Epidermal melanocyte (primary cell): Measurements from ENCODE around the gene CUL2.
"Not testable (repeated sequence)": the region's sequence is repeated elsewhere in the genome, so short reads cannot be mapped to it uniquely, and the experiment has no call there.

Source experiments
- DNase-seq: peaks from one replicate; pipeline ENCODE4 v3.0.0; 2011; ENCODE audit warnings: low spot score; ENCODE audit not compliant: insufficient read length

Gene CUL2

GRCh38 chr10:35080261-35080660 lies 9.9 kb downstream of the CUL2 start:
- not testable (repeated sequence) for DNase-seq

- no peak for DNase-seq
Measured at GRCh38 chr10:35079763-35080162, 10.4 kb downstream of the CUL2 start.

GRCh38 chr10:35079265-35079664 lies 10.9 kb downstream of the CUL2 start:
- no peak for DNase-seq

DNA sequence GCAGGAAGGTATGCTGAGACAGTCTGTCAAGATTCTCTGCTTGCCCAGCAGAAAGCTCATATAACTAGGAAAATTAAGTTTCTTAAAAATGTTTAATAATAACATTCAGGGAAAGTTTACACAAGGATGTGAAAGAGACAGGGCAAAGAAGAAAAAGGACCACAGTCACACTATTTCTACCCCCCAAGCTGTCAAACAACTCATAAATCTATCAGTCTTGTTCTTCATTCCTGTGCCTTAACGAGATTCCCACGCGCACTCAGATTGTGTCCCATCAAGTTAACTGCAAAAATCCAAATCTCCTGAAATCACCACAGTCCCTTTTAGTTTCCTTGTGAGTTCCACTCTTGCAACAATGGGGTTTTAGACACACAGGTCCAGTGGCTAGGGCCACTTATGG lies 14.9 kb downstream of the CUL2 start:
- DNase-seq, result no peak

GRCh38 chr10:35074266-35074665 lies 15.9 kb downstream of the CUL2 start:
- DNase-seq, result no peak

DNA sequence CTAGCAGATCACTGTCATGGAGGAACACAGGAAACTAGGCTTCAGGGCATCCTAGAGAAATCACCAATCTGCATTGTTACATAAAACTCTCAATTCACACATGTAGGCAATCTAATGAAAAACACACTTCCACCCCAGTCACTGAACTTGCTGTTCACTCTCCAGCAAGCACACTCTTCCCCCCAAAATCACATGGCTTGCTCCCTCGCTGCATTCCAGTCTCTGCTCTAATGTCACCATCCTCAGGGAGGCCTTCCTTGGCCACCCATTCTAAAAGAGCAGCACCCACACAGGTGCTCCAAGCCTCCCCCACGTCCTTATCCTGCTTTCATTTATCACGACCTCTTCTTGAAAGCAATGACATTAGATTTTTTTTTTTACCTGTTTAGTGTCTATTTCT lies 19.6 kb downstream of the CUL2 start:
- DNase-seq, result no peak

DNA sequence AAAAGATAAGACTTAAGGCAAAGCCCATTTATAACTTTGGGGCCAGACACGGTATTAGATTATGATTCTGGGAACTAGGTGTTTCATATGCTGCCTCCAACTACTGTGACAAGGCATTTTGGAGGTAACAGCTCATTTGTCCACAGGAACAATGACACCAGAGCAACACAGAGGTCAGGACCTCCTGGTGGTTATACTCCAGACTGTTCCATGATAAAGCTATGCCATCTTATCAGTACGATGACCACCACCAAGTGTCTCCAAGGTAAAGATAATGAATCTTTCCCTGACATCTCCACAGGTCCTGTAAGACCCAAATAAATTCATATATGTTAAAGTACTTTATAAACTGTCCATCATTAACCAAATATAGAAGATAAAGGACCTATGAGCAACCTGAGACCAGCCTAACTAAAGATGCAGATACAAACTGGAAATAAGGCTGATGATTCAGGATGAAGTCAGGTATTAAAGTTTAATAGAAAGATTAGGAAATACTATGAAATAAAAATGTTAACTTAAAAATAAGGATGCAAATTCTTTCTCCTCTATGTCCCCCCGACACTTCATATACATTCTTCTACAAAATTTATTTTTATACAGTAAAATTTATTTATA lies 26.2 kb downstream of the CUL2 start:
- DNase-seq, result no peak

DNA sequence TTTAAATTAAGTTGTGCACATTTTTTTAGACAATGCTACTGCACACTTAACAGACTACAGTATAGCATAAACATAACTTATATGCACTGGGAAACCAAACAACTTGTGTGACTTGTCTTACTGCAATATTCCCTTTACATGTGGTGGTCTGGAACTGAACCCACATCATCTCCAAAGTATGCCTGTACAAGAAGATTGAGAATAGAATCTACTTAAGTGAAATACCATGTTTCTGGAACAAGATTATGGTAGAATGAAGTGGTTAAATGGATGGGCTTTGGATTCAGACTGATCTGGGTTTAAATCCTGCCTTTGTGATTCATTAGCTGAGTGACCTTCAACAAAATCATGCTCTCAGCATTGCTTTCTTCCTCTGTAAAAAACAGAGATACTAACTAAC lies 30.7 kb downstream of the CUL2 start:
- no peak for DNase-seq

DNA sequence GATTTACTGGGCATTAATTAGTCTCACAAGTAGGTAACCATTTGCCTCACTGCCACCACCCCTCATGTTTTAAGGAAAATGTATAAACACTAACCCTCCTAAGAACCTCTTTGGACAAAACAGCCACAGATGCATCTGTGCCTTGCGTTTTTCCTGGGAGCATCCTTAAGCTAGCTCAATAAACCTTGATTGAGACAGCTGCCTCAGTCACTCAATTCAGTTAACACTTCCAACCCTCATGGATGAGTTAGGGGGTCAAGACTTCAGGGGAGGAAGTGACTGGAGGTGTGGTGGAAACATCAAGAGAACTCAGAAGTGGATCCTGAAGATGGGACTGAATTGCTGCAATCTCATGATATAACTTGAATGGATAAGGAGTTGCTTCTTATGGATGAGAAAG lies 31.5 kb downstream of the CUL2 start:
- DNase-seq, result no peak

DNA sequence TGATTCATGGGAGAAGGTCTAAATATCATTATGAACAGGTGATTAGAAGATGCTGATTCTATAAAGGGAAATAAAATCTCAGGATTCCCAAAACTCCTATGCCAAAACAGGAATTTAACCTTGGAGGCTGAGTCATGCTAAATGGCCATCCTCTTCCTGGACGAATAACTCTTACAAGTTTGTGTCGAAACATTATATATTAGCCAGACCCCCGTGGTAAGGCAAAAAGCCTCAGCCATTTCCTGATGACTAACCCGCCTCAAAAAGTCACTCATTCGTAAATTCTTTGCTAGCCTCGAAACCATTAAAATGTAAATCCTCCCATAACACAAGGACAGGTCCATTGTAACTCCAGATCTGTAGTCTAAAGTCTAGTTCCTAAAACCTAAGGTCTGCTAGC lies 32.0 kb downstream of the CUL2 start:
- no peak for DNase-seq

GRCh38 chr10:35056686-35057085 lies 33.5 kb downstream of the CUL2 start:
- DNase-seq, result no peak

GRCh38 chr10:35056133-35056532 lies 34.0 kb downstream of the CUL2 start:
- no peak for DNase-seq

GRCh38 chr10:35050568-35050967 lies 39.6 kb downstream of the CUL2 start:
- DNase-seq, result no peak

DNA sequence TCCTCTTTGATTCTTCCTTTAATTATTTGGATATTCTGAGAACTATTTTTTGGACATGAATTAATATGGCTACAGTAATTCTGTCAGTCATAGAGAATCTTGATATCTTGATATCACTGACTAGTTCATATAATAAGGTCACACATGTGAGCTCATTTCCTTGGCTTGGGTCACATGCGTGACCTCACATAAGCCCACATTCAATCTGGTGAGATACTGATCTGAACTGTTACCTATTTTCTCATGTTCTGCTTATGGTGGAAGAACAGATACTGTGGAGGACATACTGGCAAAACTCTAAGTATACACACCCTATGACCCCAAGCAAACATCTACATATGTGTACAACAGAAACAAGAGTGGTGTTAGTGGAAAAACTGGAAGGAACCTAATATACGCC lies 44.1 kb downstream of the CUL2 start:
- DNase-seq, result no peak

DNA sequence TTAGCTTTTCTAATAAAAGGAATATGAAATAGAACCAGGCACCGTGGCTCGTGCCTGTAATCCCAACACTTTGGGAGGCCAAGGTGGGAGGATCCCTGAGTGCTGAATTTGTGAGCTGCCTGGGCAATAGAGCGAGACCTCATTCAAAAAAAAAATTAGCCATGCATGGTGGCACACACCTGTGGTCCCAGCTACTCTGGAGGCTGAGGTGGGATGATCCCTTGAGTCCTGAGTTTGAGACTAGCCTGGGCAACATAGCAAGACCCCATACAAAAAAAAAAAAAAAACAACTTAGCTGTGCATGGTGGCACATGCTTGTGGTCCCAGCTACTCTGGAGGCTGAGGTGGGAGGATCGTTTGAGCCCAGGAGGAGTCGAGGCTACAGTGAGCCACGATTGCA lies 44.9 kb downstream of the CUL2 start:
- DNase-seq, result not testable (repeated sequence)

DNA sequence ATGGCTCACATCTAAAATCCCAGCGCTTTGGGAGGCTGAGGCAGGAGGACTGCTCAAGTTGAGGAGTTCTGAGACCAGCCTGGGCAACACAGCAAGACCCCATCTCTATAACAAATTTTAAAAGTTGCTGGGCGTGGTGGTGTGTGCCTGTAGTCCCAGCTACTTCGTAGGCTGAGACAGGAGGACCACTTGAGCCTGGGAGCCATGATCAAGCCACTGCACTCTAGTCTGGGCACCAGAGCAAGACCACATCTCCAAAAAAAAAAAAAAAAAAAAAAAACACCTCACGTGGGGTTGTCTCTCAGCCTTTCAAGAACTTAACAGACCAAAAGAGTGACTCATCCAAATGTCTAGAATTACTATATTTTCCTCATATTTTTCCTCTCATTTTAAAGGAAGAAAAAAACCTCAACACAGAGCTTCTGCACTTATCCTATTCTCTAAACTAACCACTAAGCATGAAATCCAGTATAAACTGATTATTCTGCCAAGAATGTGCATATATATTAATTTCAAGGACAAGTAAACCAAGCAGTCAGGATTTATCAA lies 46.3 kb downstream of the CUL2 start:
- DNase-seq, result no peak

- DNase-seq, result no peak
Measured at GRCh38 chr10:35042783-35043182, 47.4 kb downstream of the CUL2 start.

DNA sequence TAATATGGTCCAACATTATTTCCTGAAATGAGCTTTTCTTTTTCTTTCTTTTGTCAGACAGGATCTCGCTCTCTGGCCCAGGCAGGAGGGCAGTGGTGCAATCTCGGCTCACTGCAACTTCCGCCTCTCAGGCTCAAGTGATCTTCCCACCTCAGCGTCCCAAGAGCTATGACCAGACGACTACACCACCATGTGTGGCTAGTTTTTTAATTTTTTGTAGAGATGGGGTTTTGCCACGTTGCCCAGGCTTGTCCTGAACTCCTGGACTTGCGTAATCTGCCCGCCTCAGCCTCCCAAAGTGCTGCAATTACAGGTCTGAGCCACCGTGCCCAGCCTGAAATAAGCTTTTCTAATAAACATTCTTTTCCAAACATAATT lies 48.6 kb downstream of the CUL2 start:
- no peak for DNase-seq

- DNase-seq, result no peak
Measured at GRCh38 chr10:35040760-35041501, 49.2 kb downstream of the CUL2 start.

GRCh38 chr10:35037104-35037503 lies 53.0 kb downstream of the CUL2 start:
- DNase-seq, result no peak

DNA sequence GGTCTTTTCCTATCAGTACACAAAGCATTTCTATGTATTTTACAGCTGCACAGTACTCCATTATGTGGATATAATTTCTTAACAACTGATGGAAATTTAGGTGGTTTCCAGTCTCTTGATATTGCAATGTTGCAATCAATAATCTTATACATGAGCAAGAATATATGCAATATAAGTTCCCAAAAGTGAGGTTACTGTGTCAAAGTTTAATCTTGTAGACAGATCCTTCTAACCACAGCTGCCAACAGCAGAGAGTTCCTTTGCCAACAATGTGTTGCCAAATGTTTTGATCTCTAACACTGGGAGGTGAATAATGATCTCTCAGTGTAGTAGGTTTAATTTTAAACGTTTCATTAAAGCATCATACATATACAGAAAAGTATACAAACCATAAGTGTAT lies 54.5 kb downstream of the CUL2 start:
- no peak for DNase-seq

- DNase-seq, result peak; percentile 23
Measured at GRCh38 chr10:35027567-35027966, 62.6 kb downstream of the CUL2 start.

- no peak for DNase-seq
Measured at GRCh38 chr10:35025916-35026315, 64.2 kb downstream of the CUL2 start.
